Loucy (cell line): ENCODE measurements around the gene RBM20.

ENCODE experiments used
- CTCF ChIP-seq: fragments of 200-600 bp; sonication (generic); conservative IDR thresholded peaks from 2 replicates; pipeline ENCODE4 v1.5.1; 2014; ENCODE audit warnings: mild to moderate bottlenecking, antibody characterized with exemption, low read length
- EZH2phosphoT487 ChIP-seq: fragments of 200-600 bp; IDR thresholded peaks from 2 replicates; pipeline ENCODE4 v1.6.1; 2018; ENCODE audit warnings: antibody characterized with exemption, mild to moderate bottlenecking, moderate library complexity, borderline replicate concordance

- TF ChIP-seq CTCF (no peak), EZH2phosphoT487 (no peak)
Observed at GRCh38 chr10:110612087-110612486, 32.0 kb upstream of the RBM20 start.
